Aorta (tissue), 5 donors: ENCODE results near the gene WFDC11. TPM values are rescaled to one million over a fixed set of nuclear protein-coding genes. Genes with fewer than 3 reads are reported as not detected.

Source experiments
- ATAC-seq: fragments of 200-7000 bp; cut with Tn5 transposase; one replicate; pipeline ENCODE4 v1.9.1; 2022; ENCODE audit warnings: moderate library complexity; ENCODE audit not compliant: low FRiP score
- DNase-seq, 2 donors: peaks; one replicate each; pipeline ENCODE4 v3.0.0-alpha.2; 2020
- H3K27ac ChIP-seq, 2 donors: one replicate each; pipeline ENCODE4 v1.5.1; 2013; ENCODE audit warnings: low read length in 2 of 2, mild to moderate bottlenecking in 2 of 2, moderate library complexity in 2 of 2, control low read depth in 1 of 2, inconsistent platforms in 1 of 2, low read depth in 1 of 2
- H3K27me3 ChIP-seq, 2 donors: one replicate each; pipeline ENCODE4 v1.6.1; 2013; ENCODE audit warnings: control low read depth in 1 of 2, low read length in 1 of 2, mild to moderate bottlenecking in 1 of 2, moderate library complexity in 1 of 2; ENCODE audit not compliant: insufficient read depth in 2 of 2, control insufficient read depth in 1 of 2
- H3K36me3 ChIP-seq, 2 donors: one replicate each; pipeline ENCODE4 v1.6.1; 2013; ENCODE audit warnings: control low read depth in 1 of 2, low read length in 1 of 2, mild to moderate bottlenecking in 1 of 2; ENCODE audit not compliant: insufficient read depth in 2 of 2, control insufficient read depth in 1 of 2
- H3K4me1 ChIP-seq, 2 donors: one replicate each; pipeline ENCODE4 v1.6.1; 2013; ENCODE audit warnings: low read length in 2 of 2, control low read depth in 1 of 2, mild to moderate bottlenecking in 1 of 2, moderate library complexity in 1 of 2; ENCODE audit not compliant: insufficient read depth in 2 of 2, control insufficient read depth in 1 of 2
- H3K4me3 ChIP-seq, 2 donors: one replicate each; pipeline ENCODE4 v1.5.1; 2013; ENCODE audit warnings: low read length in 2 of 2, control low read depth in 1 of 2, mild to moderate bottlenecking in 1 of 2
- H3K9me3 ChIP-seq: one replicate; pipeline ENCODE4 v1.6.1; 2013; ENCODE audit warnings: mild to moderate bottlenecking, low read length; ENCODE audit not compliant: control insufficient read depth
- WGBS, 2 donors: extraction: QIAGEN DNeasy Blood & Tissue Kit; methylation state at CpG; one replicate each; pipeline ENCODE4 v1.1.7; 2013; 5-methylcytosine and 5-hydroxymethylcytosine counted together
- intact Hi-C, 2 donors: fragments of 100-400 bp; cut with DNase I; formaldehyde crosslinking; loops; one replicate each; pipeline versions ENCODE4 v1.14.2 to v1.15.0; 2022
- polyA plus RNA-seq, 2 donors: library from polyadenylated mRNA; stranded (reverse); fragments of 200-250 nt; gene quantifications; one replicate each; pipeline ENCODE4 v1.2.3, GENCODE V29; 2013
- total RNA-seq, 2 donors: library from RNA; stranded (reverse); fragmentation: NEBNext Ultra II Directional; extraction: Animal tissue kit (Norgen Biotek cat#: 25700); gene quantifications; one replicate each; pipeline ENCODE4 v1.2.1, GENCODE V29; 2021
- donor health status: healthy with polysubstance abuse.
- donor health status: Bipolar disorder and iron deficiency.
- donor health status: DM: no; HTN: no; CAD: no.
- donor health status: DM: no; HTN: no; CAD: no.
- donor health status: DM: yes; HTN: yes; CAD: no.

WFDC11 gene
- total and polyA plus RNA-seq, 4 donors = not detected

- WGBS, 2 donors = 78 to 81% methylated on average over 1 of the region's 1 CpG
- H3K4me1 ChIP-seq = no peaks in the 10 kb centered on the region
- H3K36me3 ChIP-seq = no peaks in the 10 kb centered on the region
- peaks cover 1% of the 10 kb centered on the region for H3K9me3 ChIP-seq
- intact Hi-C loops = no loop called here
- H3K4me3 ChIP-seq = no peak overlapping the region
- H3K27ac ChIP-seq = no peak overlapping the region
- no peak for DNase-seq
- no peak for ATAC-seq
- no peaks in the 10 kb centered on the region for H3K27me3 ChIP-seq
Measured at GRCh38 chr20:45636513-45636912, 33.5 kb downstream of the WFDC11 start.

DNA sequence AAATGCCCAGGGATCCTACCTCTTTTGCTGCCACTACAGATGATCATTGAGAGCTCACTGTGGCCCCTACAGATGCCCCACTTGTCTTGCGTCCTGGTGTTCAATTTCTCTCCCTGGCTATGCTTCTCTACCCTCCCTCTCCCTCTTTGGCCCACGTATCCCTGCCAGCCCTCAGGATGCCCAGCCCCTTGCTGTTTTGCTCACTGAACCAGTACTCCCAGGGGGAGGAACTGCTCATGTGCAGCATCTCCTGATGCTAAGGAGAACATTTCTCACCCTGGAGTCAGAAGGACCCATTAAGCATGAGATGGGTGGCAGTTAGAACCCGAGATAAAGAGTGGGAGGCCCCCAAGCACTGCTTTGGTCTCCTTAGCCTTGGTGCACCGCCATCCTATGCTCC lies 38.9 kb downstream of the WFDC11 start, which contains the start of gene WFDC9:
TSS of gene WFDC9 (minus strand) at position 101 of the 400 bp plus-strand sequence. CDS start 21,103 bp downstream, outside the sequence.
- no peaks in the 10 kb centered on the region for H3K4me1 ChIP-seq
- H3K4me3 ChIP-seq = no peak within 1 kb of the TSS
- intact Hi-C loops = no loop called here
- 60 to 64% methylated on average over 4 of the region's 4 CpGs for WGBS, 2 donors
- H3K9me3 ChIP-seq = no peaks in the 10 kb centered on the region
- H3K36me3 ChIP-seq = no peaks in the 10 kb centered on the region
- no peak for ATAC-seq
- no peak within 1 kb of the TSS for H3K27ac ChIP-seq
- no peak for DNase-seq
- no peaks in the 10 kb centered on the region for H3K27me3 ChIP-seq

GRCh38 chr20:45630371-45630770 lies 39.7 kb downstream of the WFDC11 start:
- Histone ChIP-seq H3K36me3 (no peaks in the 10 kb centered on the region), H3K9me3 (no peaks in the 10 kb centered on the region), H3K27me3 (no peaks in the 10 kb centered on the region), H3K4me1 (no peaks in the 10 kb centered on the region), H3K4me3 (no peak overlapping the region), H3K27ac (no peak overlapping the region)
- ATAC-seq = no peak
- intact Hi-C loops = no loop called here
- no peak for DNase-seq

- Histone ChIP-seq H3K9me3 (no peaks in the 10 kb centered on the region), H3K36me3 (no peaks in the 10 kb centered on the region), H3K27ac (no peak within 1 kb of the TSS), H3K27me3 (no peaks in the 10 kb centered on the region), H3K4me1 (no peaks in the 10 kb centered on the region), H3K4me3 (no peak within 1 kb of the TSS)
- ATAC-seq (peak; percentile 66), DNase-seq (peak in 1 of 2 donors; percentile 64)
- 9% methylated on average over 9 of the region's 9 CpGs for WGBS, 2 donors
- intact Hi-C loops = no loop called here
Measured at GRCh38 chr20:45629496-45630100, 40.4 kb downstream of the WFDC11 start, which contains the start of gene WFDC10A. Gene WFDC10A (plus strand): TSS chr20:45629739. CDS start chr20:45629814, 75 bp downstream.

- Histone ChIP-seq H3K36me3 (no peaks in the 10 kb centered on the region), H3K4me3 (no peak overlapping the region), H3K27me3 (no peaks in the 10 kb centered on the region), H3K9me3 (no peaks in the 10 kb centered on the region), H3K4me1 (no peaks in the 10 kb centered on the region), H3K27ac (no peak overlapping the region)
- WGBS, 2 donors = 68% methylated on average over 2 of the region's 2 CpGs
- intact Hi-C loops = no loop called here
- DNase-seq (no peak), ATAC-seq (no peak)
Measured at GRCh38 chr20:45626540-45626939, 43.5 kb downstream of the WFDC11 start.

DNA sequence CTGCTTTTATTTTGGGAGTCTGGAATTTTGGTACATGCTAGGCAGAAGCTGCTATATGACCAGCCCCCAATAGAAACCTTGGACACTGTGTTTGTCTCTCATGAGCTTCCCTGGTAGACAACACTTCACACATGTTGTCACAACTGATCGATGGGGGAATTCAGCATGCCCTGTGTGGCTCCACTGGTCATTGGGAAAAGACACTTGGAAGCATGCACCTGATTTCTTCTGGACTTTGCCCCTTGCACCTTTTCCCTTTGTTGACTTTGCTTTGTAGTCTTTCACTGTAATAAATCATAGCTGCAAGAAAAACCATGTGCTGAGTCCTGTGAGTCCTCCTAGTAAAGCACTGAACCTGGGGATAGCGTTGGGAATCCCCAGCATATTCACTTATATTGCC lies 48.4 kb downstream of the WFDC11 start:
- Histone ChIP-seq H3K4me1 (no peaks in the 10 kb centered on the region), H3K27me3 (no peaks in the 10 kb centered on the region), H3K9me3 (no peaks in the 10 kb centered on the region), H3K4me3 (no peak overlapping the region), H3K27ac (no peak overlapping the region), H3K36me3 (no peaks in the 10 kb centered on the region)
- ATAC-seq (no peak), DNase-seq (no peak)
- intact Hi-C loops = no loop called here
- 78 to 80% methylated on average over 2 of the region's 2 CpGs for WGBS, 2 donors

- 88 to 93% methylated on average over 2 of the region's 2 CpGs for WGBS, 2 donors
- no peak for ATAC-seq
Measured at GRCh38 chr20:45617591-45617990, 52.4 kb downstream of the WFDC11 start.

GRCh38 chr20:45612314-45612713 lies 57.7 kb downstream of the WFDC11 start:
- Histone ChIP-seq H3K9me3 (no peaks in the 10 kb centered on the region), H3K36me3 (no peaks in the 10 kb centered on the region), H3K27me3 (peaks cover 0 to 2% of the 10 kb centered on the region in 2 donors), H3K4me3 (no peak overlapping the region), H3K4me1 (no peaks in the 10 kb centered on the region), H3K27ac (no peak overlapping the region)
- intact Hi-C loops = no loop called here
- DNase-seq (no peak), ATAC-seq (no peak)

More at GRCh38 chr20:45617591-45617990, 52.4 kb downstream of the WFDC11 start:
- H3K9me3 ChIP-seq = no peaks in the 10 kb centered on the region
- no peaks in the 10 kb centered on the region for H3K4me1 ChIP-seq
- no peak overlapping the region for H3K4me3 ChIP-seq
- no peaks in the 10 kb centered on the region for H3K36me3 ChIP-seq
- intact Hi-C loops = no loop called here
- no peak for DNase-seq
- H3K27me3 ChIP-seq = peaks cover 0 to 2% of the 10 kb centered on the region in 2 donors
- H3K27ac ChIP-seq = no peak overlapping the region

GRCh38 chr20:45611054-45611453 lies 59.0 kb downstream of the WFDC11 start:
- no peak for DNase-seq
- intact Hi-C loops = no loop called here
- H3K4me3 ChIP-seq = no peak overlapping the region
- ATAC-seq = no peak
- peaks cover 3% of the 10 kb centered on the region for H3K9me3 ChIP-seq
- 58 to 64% methylated on average over 4 of the region's 4 CpGs for WGBS, 2 donors
- no peaks in the 10 kb centered on the region for H3K36me3 ChIP-seq
- H3K27me3 ChIP-seq = peaks cover 0 to 2% of the 10 kb centered on the region in 2 donors
- H3K4me1 ChIP-seq = no peaks in the 10 kb centered on the region
- no peak overlapping the region for H3K27ac ChIP-seq
